Endothelial cell of umbilical vein (primary cell): ENCODE results near the gene RNF113B. TPM values are rescaled to one million over a fixed set of nuclear protein-coding genes. Genes with fewer than 3 reads are reported as not detected.
A peak's percentile ranks its signal among the peaks of the same experiment; 100 is the strongest.

ENCODE experiments used
- BruUV-seq: library from RNA; stranded (reverse); fragments of 400-500 nt; replicated peaks from 2 replicates; lab custom pipeline; 2021; lab: Mats Ljungman, UMichigan
- CTCF ChIA-PET: fragments of 300-600, 350-600 bp; sonication (Branson Sonifier 250); formaldehyde crosslinking; loops from one replicate; lab custom pipeline; 2021; ENCODE audit warnings: antibody characterized with exemption, inconsistent platforms; lab: Charles Lee
- POLR2A ChIA-PET: fragments of 300-600, 350-600 bp; sonication (Branson Sonifier 250); formaldehyde crosslinking; loops from one replicate; lab custom pipeline; 2021; ENCODE audit warnings: antibody characterized with exemption, inconsistent platforms; lab: Charles Lee
- DNase-seq: peaks from one replicate; pipeline ENCODE4 v3.0.0-alpha.2; 2011; ENCODE audit warnings: low read depth, low spot score
- FAIRE-seq: peaks from 2 replicates; lab custom pipeline; 2011; peaks lifted over from hg19 to GRCh38; lab: Jason Lieb, UNC
- H2AFZ ChIP-seq: 2 replicates; pipeline ENCODE4 v1.6.0; 2012; ENCODE audit warnings: low read depth, low read length, control low read depth, inconsistent platforms
- H3K27ac ChIP-seq: 2 replicates; pipeline ENCODE4 v1.5.1; 2011; ENCODE audit warnings: low read depth, mild to moderate bottlenecking, control low read depth, low read length, moderate library complexity; ENCODE audit not compliant: insufficient read depth
- H3K27me3 ChIP-seq, 2 experiments: 2 replicates each; pipeline versions ENCODE4 v1.6.0 to v1.6.1; 2011; ENCODE audit warnings: low read length in 2 of 2, mixed read lengths in 1 of 2; ENCODE audit not compliant: control insufficient read depth in 2 of 2, insufficient read depth in 2 of 2
- H3K36me3 ChIP-seq, 2 experiments: 2 replicates in 1 of 2; 3 replicates in 1 of 2; pipeline ENCODE4 v1.5.1; 2011; ENCODE audit warnings: low read length in 2 of 2, mild to moderate bottlenecking in 1 of 2, moderate library complexity in 1 of 2; ENCODE audit not compliant: control insufficient read depth in 2 of 2, insufficient read depth in 2 of 2; ENCODE audit errors: extremely low read depth in 1 of 2
- H3K4me1 ChIP-seq: 3 replicates; pipeline ENCODE4 v1.5.1; 2011; ENCODE audit warnings: mild to moderate bottlenecking, low read length; ENCODE audit not compliant: control insufficient read depth, insufficient read depth; ENCODE audit errors: extremely low read depth
- H3K4me2 ChIP-seq: 2 replicates; pipeline ENCODE4 v1.6.1; 2011; ENCODE audit warnings: low read length, control low read depth, mixed read lengths; ENCODE audit not compliant: insufficient read depth
- H3K4me3 ChIP-seq, 3 experiments: fragments of 200-600 bp in 1 of 3; sonication (generic), shearing (Covaris generic) in 1 of 3; replicated peaks in 1 of 3; 2 replicates each; pipeline ENCODE4 v1.5.1; 2011 to 2016; ENCODE audit warnings: control low read depth in 3 of 3, low read length in 3 of 3, mild to moderate bottlenecking in 2 of 3, inconsistent platforms in 1 of 3, low read depth in 1 of 3, moderate library complexity in 1 of 3; ENCODE audit not compliant: insufficient read depth in 1 of 3
- H3K79me2 ChIP-seq: 2 replicates; pipeline ENCODE4 v1.6.0; 2012; ENCODE audit warnings: low read length, inconsistent platforms; ENCODE audit not compliant: control insufficient read depth, insufficient read depth
- H3K9ac ChIP-seq: replicated peaks from 2 replicates; pipeline ENCODE3; 2011; ENCODE audit warnings: low read length, control low read depth; ENCODE audit not compliant: insufficient read depth; ENCODE audit errors: extremely low read depth
- H3K9me1 ChIP-seq: replicated peaks from 3 replicates; pipeline ENCODE4 v1.6.0; 2011; ENCODE audit warnings: mild to moderate bottlenecking, low read length; ENCODE audit not compliant: control insufficient read depth, insufficient read depth; ENCODE audit errors: extremely low read depth
- H3K9me3 ChIP-seq: replicated peaks from 2 replicates; pipeline ENCODE4 v1.5.1; 2012; ENCODE audit warnings: low read length, inconsistent platforms; ENCODE audit not compliant: control insufficient read depth, insufficient read depth
- H4K20me1 ChIP-seq: replicated peaks from 2 replicates; pipeline ENCODE3; 2011; ENCODE audit warnings: mild to moderate bottlenecking, low read length; ENCODE audit not compliant: control insufficient read depth, insufficient read depth; ENCODE audit errors: extremely low read depth
- CTCF ChIP-seq, 2 donors: IDR thresholded peaks; 1 replicate in 1 of 2; 2 replicates in 1 of 2; pipeline ENCODE4 v1.5.1; 2011; ENCODE audit warnings: low read length in 2 of 2, mild to moderate bottlenecking in 2 of 2, moderate library complexity in 2 of 2, control low read depth in 1 of 2, inconsistent platforms in 1 of 2, low read depth in 1 of 2; ENCODE audit not compliant: insufficient read depth in 1 of 2; ENCODE audit errors: extremely low read depth in 1 of 2
- FOS ChIP-seq: IDR thresholded peaks from 2 replicates; pipeline ENCODE4 v1.6.1; 2011; ENCODE audit warnings: mild to moderate bottlenecking, low read length, moderate library complexity, borderline replicate concordance; ENCODE audit not compliant: insufficient read depth
- POLR2A ChIP-seq: IDR thresholded peaks from 2 replicates; pipeline ENCODE4 v1.6.1; 2012; ENCODE audit warnings: low read depth, mild to moderate bottlenecking, control low read depth, low read length
- POLR2AphosphoS5 ChIP-seq: IDR thresholded peaks from 2 replicates; pipeline ENCODE4 v1.6.1; 2012; ENCODE audit warnings: low read depth, mild to moderate bottlenecking, control low read depth, low read length, moderate library complexity; ENCODE audit not compliant: insufficient read depth
- dilution Hi-C: fragments of 300-500 bp; cut with MboI; formaldehyde crosslinking; loops from one replicate; pipeline ENCODE4 v1.15.0; 2019; ENCODE audit warnings: low sequenced_read_pairs; ENCODE audit not compliant: extremely low pct_ligation_motif_present
- intact Hi-C: fragments of 100-400 bp; cut with micrococcal nuclease; formaldehyde crosslinking; loops from one replicate; pipeline ENCODE4 v1.10.0; 2022
- polyA plus RNA-seq, 4 experiments: library from polyadenylated mRNA; depleted of rRNA in 3 of 4; stranded (reverse) in 3 of 4; unstranded in 1 of 4; fragments of >200 nt; gene quantifications; 2 replicates each; pipeline versions ENCODE4 v1.2.1 to v1.2.3, GENCODE V29; 2011 to 2012; ENCODE audit warnings: missing spikeins in 1 of 4
- total RNA-seq: library from RNA; stranded (reverse); gene quantifications from 2 replicates; pipeline ENCODE4 v1.2.3, GENCODE V29; 2021
- TF ChIP-seq, protein P1 (sequence below): IDR thresholded peaks from 2 replicates; pipeline ENCODE4 v1.6.1; 2011; ENCODE audit not compliant: insufficient read depth, insufficient read length

The RNF113B gene
- total and polyA plus RNA-seq, 2 donors (not counting 3 experiments of a cell fraction or from before 2014, with no cell fraction given): not detected

GRCh38 chr13:98175043-98175442 lies 2.0 kb downstream of the RNF113B start:
- intact Hi-C loops: no loop called here
- POLR2A ChIA-PET: no interaction called here
- Histone ChIP-seq H3K27ac (no peak overlapping the region), H4K20me1 (no peaks in the 10 kb centered on the region), H3K4me3 (no peak overlapping the region), H2AFZ (no peak overlapping the region), H3K9me1 (no peaks in the 10 kb centered on the region), H3K36me3 (peaks cover 0 to 2% of the 10 kb centered on the region in 2 experiments), H3K27me3 (no peaks in the 10 kb centered on the region), H3K9me3 (no peaks in the 10 kb centered on the region), H3K79me2 (peaks cover 10% of the 10 kb centered on the region), H3K4me2 (no peak overlapping the region), H3K9ac (no peak overlapping the region), H3K4me1 (peaks cover 32% of the 10 kb centered on the region)
- DNase-seq (no peak), FAIRE-seq (no peak)
- CTCF ChIA-PET: interaction anchor here (1.0 kb wide), 1 partner anchor 20 kb away, joined by 3 read pairs; no protein-coding TSS in a partner anchor
- dilution Hi-C loops: no loop called here
- no TSS peak for BruUV-seq
- no peak for TF ChIP-seq FOS

DNA sequence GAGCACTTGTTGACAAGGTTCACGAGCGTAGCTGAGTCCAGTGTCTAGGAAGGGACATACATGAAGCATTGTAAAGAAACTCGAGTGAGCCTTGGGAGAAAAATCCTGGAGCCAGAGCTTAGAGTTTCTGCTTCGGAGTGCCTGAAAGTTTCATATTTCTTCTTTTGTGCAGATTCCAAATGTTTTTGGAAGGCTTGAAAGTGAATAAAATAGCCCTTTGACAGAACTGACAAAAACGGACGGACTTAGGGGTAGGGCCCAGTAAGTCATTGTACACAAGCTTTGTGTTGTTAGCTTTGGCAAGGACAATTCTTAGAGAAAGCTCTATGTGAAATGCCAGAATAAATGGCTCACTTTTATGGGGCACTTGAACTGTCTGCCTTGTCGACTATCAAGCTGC lies 2.8 kb downstream of the RNF113B start:
- Histone ChIP-seq H3K4me3 (no peak overlapping the region), H3K9ac (no peak overlapping the region), H3K27me3 (no peaks in the 10 kb centered on the region), H4K20me1 (no peaks in the 10 kb centered on the region), H3K36me3 (peaks cover 0 to 2% of the 10 kb centered on the region in 2 experiments), H3K27ac (no peak overlapping the region), H3K4me2 (no peak overlapping the region), H3K9me1 (no peaks in the 10 kb centered on the region), H2AFZ (no peak overlapping the region), H3K9me3 (no peaks in the 10 kb centered on the region), H3K4me1 (peaks cover 32% of the 10 kb centered on the region), H3K79me2 (peaks cover 10% of the 10 kb centered on the region)
- no TSS peak for BruUV-seq
- no peak for TF ChIP-seq POLR2A
- no peak for TF ChIP-seq CTCF (IDR thresholded peaks at IDR 0.05; ENCODE audit: extremely low read depth in 1 of 2, insufficient read depth in 1 of 2, low read depth in 1 of 2, low read length in 2 of 2)
- TF ChIP-seq FOS: no peak
- TF ChIP-seq, protein P1, sequence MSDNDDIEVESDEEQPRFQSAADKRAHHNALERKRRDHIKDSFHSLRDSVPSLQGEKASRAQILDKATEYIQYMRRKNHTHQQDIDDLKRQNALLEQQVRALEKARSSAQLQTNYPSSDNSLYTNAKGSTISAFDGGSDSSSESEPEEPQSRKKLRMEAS: no peak
- TF ChIP-seq POLR2AphosphoS5: no peak
- no peak for DNase-seq
- dilution Hi-C loops (no loop called here), intact Hi-C loops (no loop called here)
- POLR2A ChIA-PET: no interaction called here
- FAIRE-seq: peak; percentile 57
- CTCF ChIA-PET: interaction anchor here (1.0 to 1.2 kb wide), 2 partner anchors 19 to 479 kb away, joined by 3 read pairs; no protein-coding TSS in a partner anchor
